HG03439 (cell line): Measurements from ENCODE around the gene ZNF544.
A peak's percentile ranks its signal among the peaks of the same experiment; 100 is the strongest.
"Not testable (repeated sequence)": the region's sequence is repeated elsewhere in the genome, so short reads cannot be mapped to it uniquely, and the experiment has no call there.

Source experiments
- ATAC-seq: cut with Tn5 transposase; IDR thresholded peaks from one replicate; pipeline ENCODE4 v1.9.1; 2021; ENCODE audit warnings: mild to moderate bottlenecking, moderate library complexity; ENCODE audit not compliant: unreplicated experiment

The ZNF544 gene

DNA sequence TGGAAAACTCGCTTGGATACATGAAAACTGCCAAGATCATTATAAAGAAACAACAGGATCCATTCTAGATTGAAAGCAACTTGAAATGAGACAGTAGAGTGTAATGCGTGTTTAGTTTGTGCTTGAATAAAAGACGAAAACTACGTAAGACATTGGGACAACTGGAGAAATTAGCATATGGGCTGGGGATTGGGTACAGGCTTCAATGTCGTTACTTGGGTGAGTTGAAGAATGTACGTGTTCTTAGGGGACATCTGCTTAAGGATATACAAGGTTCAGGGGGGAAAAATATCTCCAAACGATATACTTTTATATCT lies 76.0 kb downstream of the ZNF544 start:
- ATAC-seq: no peak

DNA sequence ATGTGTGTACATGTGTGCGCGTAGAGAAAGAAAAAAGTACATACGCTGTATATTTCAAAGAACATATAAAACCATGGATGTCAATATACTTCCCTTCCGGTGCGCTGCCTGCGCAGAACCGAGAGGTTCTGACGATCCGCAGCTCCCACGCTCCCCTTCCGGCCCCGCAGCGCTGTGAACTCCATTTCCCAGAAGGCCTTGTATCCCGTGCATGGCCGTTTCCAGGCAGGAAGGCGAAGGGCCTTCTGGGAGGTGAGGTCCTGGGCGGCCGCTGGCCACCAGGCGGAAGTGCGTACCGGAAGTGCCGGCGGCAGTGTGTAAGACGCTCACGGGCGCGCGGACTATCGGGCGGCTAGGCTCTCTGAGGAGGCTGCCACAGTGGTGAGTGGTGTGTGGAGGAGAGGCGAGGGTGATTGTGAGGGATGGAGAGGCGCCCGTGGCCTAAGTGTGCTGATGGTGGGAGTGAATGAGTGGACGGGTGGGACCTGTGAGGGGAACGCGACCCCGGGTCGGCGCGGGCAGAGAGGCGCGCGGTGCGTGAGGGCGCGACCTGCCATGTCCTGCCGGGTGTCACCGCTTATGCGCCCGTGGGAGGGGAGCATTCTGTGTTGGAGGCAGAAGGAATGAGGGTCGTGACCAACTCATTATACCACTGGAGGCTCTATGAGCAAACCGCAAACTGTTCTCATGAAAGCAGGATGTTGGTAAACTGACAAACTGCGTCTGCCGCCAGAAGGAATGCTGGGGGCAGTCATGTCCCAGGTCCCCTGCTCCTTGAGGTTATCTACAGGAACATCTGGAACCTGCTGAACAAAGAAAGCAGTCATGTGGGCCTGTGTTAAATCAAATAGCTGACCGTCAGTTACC lies 76.6 kb downstream of the ZNF544 start, which contains the start of gene ERVK3-1:
Gene ERVK3-1 (plus strand): TSS at position 313 of the 867 bp plus-strand sequence. CDS start 6,792 bp downstream, outside the sequence.
- ATAC-seq: peak; percentile 97

- no peak for ATAC-seq
These were observed 77.2 kb downstream of the ZNF544 start for GRCh38 chr19:58305932-58306323.

DNA sequence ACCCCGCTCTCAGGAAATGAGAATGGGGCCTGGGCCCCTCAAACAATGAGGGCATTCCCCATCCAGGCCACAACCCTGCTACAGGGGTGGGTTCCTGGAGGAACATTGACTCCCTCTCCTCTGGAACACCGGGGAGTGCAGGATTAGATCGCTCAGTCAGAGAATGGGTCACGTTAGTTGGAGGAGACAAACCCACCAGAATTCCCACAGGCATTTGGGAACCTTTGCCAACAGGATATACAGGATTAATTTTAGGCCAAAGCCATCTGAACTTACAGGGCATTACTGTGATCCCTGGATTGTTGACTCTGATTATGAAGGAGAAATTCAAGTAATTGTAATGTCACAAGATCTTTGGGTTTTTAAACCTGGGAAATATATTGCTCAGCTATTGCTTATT lies 79.0 kb downstream of the ZNF544 start:
- no peak for ATAC-seq

DNA sequence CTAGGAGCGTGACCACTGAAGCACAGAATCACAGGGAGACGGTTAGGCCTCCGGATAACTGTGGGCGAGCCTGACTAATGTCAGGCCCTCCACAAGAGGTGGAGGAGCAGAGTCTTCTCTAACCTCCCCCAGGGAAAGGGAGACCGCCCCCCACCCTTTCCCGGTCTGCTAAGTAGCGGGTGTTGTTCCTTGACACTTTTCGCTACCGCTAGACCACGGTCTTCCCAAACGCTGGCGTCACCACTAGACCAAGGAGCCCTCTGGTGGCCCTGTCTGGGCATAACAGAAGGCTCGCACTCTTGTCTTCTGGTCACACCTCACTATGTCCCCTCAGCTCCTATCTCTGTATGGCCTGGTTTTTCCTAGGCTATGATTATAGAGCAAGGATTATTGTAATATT lies 82.0 kb downstream of the ZNF544 start:
- ATAC-seq: not testable (repeated sequence)

GRCh38 chr19:58311345-58311865 lies 82.7 kb downstream of the ZNF544 start:
- ATAC-seq: no peak
